HG03558 (cell line): ENCODE data around the gene CCT7.

Experiments used
- ATAC-seq: cut with Tn5 transposase; IDR thresholded peaks from one replicate; pipeline ENCODE4 v1.9.1; 2021; ENCODE audit warnings: moderate number of reproducible peaks; ENCODE audit not compliant: unreplicated experiment; ENCODE audit errors: extremely low read depth

CCT7 gene

GRCh38 chr2:73291461-73292315 lies 57.6 kb downstream of the CCT7 start:
- no peak for ATAC-seq

- no peak for ATAC-seq
Measured at GRCh38 chr2:73292316-73292905, 58.3 kb downstream of the CCT7 start.

GRCh38 chr2:73292906-73293533 lies 58.9 kb downstream of the CCT7 start:
- no peak for ATAC-seq

GRCh38 chr2:73293534-73294171 lies 59.5 kb downstream of the CCT7 start, which contains the start of gene EGR4:
Gene EGR4 (minus strand): TSS chr2:73293548. CDS start chr2:73293317, 231 bp downstream.
- ATAC-seq = peak; percentile 73

GRCh38 chr2:73294239-73294638 lies 60.1 kb downstream of the CCT7 start:
- ATAC-seq = no peak

- no peak for ATAC-seq
Measured at GRCh38 chr2:73295751-73296400, 61.8 kb downstream of the CCT7 start.

- no peak for ATAC-seq
Measured at GRCh38 chr2:73297151-73297559, 63.0 kb downstream of the CCT7 start.

- no peak for ATAC-seq
Measured at GRCh38 chr2:73297586-73297985, 63.5 kb downstream of the CCT7 start.

- no peak for ATAC-seq
Measured at GRCh38 chr2:73300926-73301325, 66.8 kb downstream of the CCT7 start.

- no peak for ATAC-seq
Measured at GRCh38 chr2:73301636-73302035, 67.5 kb downstream of the CCT7 start.
